HepG2 (cell line): ENCODE data around the gene SPA17. TPM values are rescaled to one million over a fixed set of nuclear protein-coding genes. Genes with fewer than 3 reads are reported as not detected.
A peak's percentile ranks its signal among the peaks of the same experiment; 100 is the strongest.

Experiments
- CAMTA2 ChIP-seq: sonication (generic); formaldehyde crosslinking; IDR thresholded peaks from 2 replicates; pipeline ENCODE4 v1.4.0; 2020; ENCODE audit warnings: mild to moderate bottlenecking, missing genetic modification reagents, borderline replicate concordance
- FOXK2 ChIP-seq: fragments of 450-650 bp; IDR thresholded peaks from 2 replicates; pipeline ENCODE4 v1.6.1; 2016
- KDM2A ChIP-seq: sonication (generic); formaldehyde crosslinking; IDR thresholded peaks from 2 replicates; pipeline ENCODE4 v1.4.0; 2020; ENCODE audit warnings: low read depth, missing genetic modification reagents, borderline replicate concordance
- KLF13 ChIP-seq: sonication (generic); formaldehyde crosslinking; IDR thresholded peaks from 2 replicates; pipeline ENCODE4 v1.4.0; 2020; ENCODE audit warnings: mild to moderate bottlenecking, missing genetic modification reagents
- MTF2 ChIP-seq: sonication (generic); formaldehyde crosslinking; IDR thresholded peaks from 2 replicates; pipeline ENCODE4 v1.5.0; 2020; ENCODE audit warnings: missing genetic modification reagents, borderline replicate concordance
- MXI1 ChIP-seq: IDR thresholded peaks from 3 replicates; pipeline ENCODE4 v1.6.1; 2012; ENCODE audit warnings: low read depth, low read length, inconsistent platforms, borderline replicate concordance
- NFYC ChIP-seq: IDR thresholded peaks from 2 replicates; pipeline ENCODE4 v1.6.1; 2016; ENCODE audit warnings: missing genetic modification reagents, missing compliant biosample characterization
- POLR2AphosphoS5 ChIP-seq: IDR thresholded peaks from 2 replicates; pipeline ENCODE4 v1.6.1; 2012; ENCODE audit warnings: low read depth, low read length
- SIX1 ChIP-seq: sonication (generic); formaldehyde crosslinking; IDR thresholded peaks from 2 replicates; pipeline ENCODE4 v1.4.0; 2020; ENCODE audit warnings: missing genetic modification reagents, borderline replicate concordance
- TCF12 ChIP-seq, 2 experiments: fragments of 450-650 bp in 1 of 2; sonication (generic) in 1 of 2; formaldehyde crosslinking in 1 of 2; IDR thresholded peaks; 2 replicates each; pipeline versions ENCODE4 v1.6.1 to v1.8.0; 2017 to 2022; ENCODE audit warnings: antibody characterized with exemption in 1 of 2, mild to moderate bottlenecking in 1 of 2, missing genetic modification reagents in 1 of 2, moderate library complexity in 1 of 2
- TMF1 ChIP-seq: sonication (generic); formaldehyde crosslinking; IDR thresholded peaks from 2 replicates; pipeline ENCODE4 v1.8.1; 2022; ENCODE audit warnings: low read depth, missing genetic modification reagents
- ZBTB7A ChIP-seq: sonication (generic); formaldehyde crosslinking; IDR thresholded peaks from 2 replicates; pipeline ENCODE4 v1.8.0; 2022; ENCODE audit warnings: mild to moderate bottlenecking, missing genetic modification reagents
- ZFX ChIP-seq: sonication (generic); formaldehyde crosslinking; IDR thresholded peaks from 2 replicates; pipeline ENCODE4 v1.4.0; 2020; ENCODE audit warnings: mild to moderate bottlenecking, low read depth, missing genetic modification reagents, moderate library complexity
- ZNF768 ChIP-seq: sonication (generic); formaldehyde crosslinking; IDR thresholded peaks from 2 replicates; pipeline ENCODE4 v1.4.0; 2020; ENCODE audit warnings: missing genetic modification reagents
- polyA plus RNA-seq, 8 experiments: library from polyadenylated mRNA; depleted of rRNA in 3 of 8; stranded (reverse) in 7 of 8; unstranded in 1 of 8; fragments of >200 nt; fragmentation: Illumina TruSeq in 4 of 8; extraction: Trizol in 4 of 8; gene quantifications; 2 replicates each; pipeline versions ENCODE4 v1.2.1 to v1.2.3, GENCODE V29; 2011 to 2016; ENCODE audit warnings: low read depth in 4 of 8, missing spikeins in 1 of 8, mixed read lengths in 1 of 8; ENCODE audit not compliant: insufficient read depth in 1 of 8
- total RNA-seq, 5 experiments: library from RNA; depleted of rRNA; stranded (reverse); fragments of >200 nt; fragmentation: Illumina TruSeq; extraction: Trizol; gene quantifications; 2 replicates each; pipeline ENCODE4 v1.2.3, GENCODE V29; 2016; ENCODE audit warnings: low read depth in 1 of 5
- TF ChIP-seq, protein P1 (sequence below): sonication (generic); formaldehyde crosslinking; IDR thresholded peaks from 2 replicates; pipeline ENCODE4 v1.8.1; 2023; ENCODE audit warnings: mild to moderate bottlenecking, moderate library complexity, missing genetic modification reagents
- TF ChIP-seq, protein P2 (sequence below): IDR thresholded peaks from 2 replicates; pipeline ENCODE4 v1.6.1; 2012; ENCODE audit warnings: low read length, improper control_type of control experiment
- TF ChIP-seq, protein P3 (sequence below): sonication (generic); formaldehyde crosslinking; IDR thresholded peaks from 2 replicates; pipeline ENCODE4 v1.5.1; 2020; ENCODE audit warnings: mild to moderate bottlenecking, missing genetic modification reagents, moderate library complexity
- TF ChIP-seq, protein P4 (sequence below): sonication (generic); formaldehyde crosslinking; IDR thresholded peaks from 2 replicates; pipeline ENCODE4 v1.8.0; 2022; ENCODE audit warnings: mild to moderate bottlenecking, missing genetic modification reagents, moderate library complexity
- TF ChIP-seq, protein P5 (sequence below): sonication (generic); formaldehyde crosslinking; IDR thresholded peaks from 2 replicates; pipeline ENCODE4 v1.5.0; 2020; ENCODE audit warnings: missing genetic modification reagents

The SPA17 gene
- total and polyA plus RNA-seq, 2 of the 13 experiments (the other 11 are each of a cell fraction or from before 2014, with no cell fraction given): 4.4 to 8.4 TPM

DNA sequence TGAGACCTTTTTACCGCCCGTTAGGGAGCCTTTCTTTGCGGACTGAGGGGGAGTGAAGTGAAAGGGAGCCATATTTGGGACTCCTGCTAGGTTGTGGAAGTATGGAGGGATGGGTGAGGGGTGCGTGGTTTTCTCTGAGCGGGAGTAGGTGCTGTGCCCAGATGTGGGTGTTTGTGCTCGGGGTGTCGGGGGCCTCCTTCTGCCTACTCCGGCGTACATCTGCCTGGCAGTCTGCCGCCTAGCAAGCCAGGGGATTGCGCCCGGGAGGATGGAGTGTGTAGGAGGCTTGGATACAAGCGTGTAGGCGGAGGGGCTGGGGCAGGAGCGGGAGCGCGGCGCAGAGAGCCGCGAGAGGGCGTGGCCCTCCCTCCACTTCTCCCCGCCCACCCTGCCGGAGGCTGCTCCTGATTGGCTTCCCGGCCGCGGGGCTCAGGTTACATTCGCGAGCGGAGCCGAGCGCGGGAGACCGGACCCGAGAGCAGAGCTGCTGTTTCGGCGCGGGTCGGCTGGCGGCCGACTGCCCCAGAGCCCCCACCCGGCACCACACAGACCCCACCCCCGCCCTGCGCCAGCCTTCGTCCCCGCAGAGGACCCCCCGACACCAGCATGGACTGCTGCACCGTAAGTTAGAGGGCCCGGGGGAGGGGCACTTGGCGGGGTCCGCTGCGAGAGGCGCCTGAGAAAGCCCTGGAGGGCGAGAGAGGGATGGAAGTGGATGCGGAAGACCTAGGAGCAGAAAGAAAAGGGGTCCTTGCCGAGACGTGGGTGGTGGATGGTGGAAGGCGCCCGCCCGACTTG, 66.0 kb downstream of the SPA17 start, which contains the start of gene NRGN (continued):
- TF ChIP-seq SIX1 (CRISPR knock-in tag) (0 out of 2 replicates have a peak, but pooled peaks have one; percentile 15), POLR2AphosphoS5 (no peak), MTF2 (CRISPR knock-in tag) (no peak; the same call in 1 of the 2 replicates), ZNF768 (no peak), FOXK2 (no peak), MXI1 (no peak), TCF12 (IDR thresholded peaks at IDR 0.05) (no peak), TCF12 (CRISPR knock-in tag; IDR thresholded peaks at IDR 0.05) (no peak), TMF1 (CRISPR knock-in tag) (no peak), ZBTB7A (no peak), NFYC (peak; percentile 75), CAMTA2 (CRISPR knock-in tag) (0 out of 2 replicates have a peak, but pooled peaks have one; percentile 18), ZFX (CRISPR knock-in tag) (no peak), KLF13 (no peak), KDM2A (CRISPR knock-in tag) (no peak)
- TF ChIP-seq, protein P1, sequence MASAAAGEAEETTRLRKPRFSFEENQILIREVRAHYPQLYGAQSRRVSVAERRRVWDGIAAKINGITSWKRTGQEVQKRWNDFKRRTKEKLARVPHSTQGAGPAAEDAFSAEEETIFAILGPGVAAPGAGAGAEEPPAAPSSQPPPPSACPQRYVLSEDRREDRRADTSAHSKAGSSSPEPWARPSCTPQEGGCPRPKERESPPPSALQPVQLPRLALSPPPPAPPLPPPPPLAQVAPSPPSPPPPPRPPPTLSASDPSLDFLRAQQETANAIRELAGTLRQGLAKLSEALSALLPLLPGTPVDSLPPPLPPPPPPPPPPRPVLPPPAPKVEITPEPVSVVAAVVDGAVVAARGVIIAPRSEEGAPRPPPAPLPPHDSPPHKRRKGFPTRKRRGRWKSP (CRISPR knock-in tag): peak; percentile 75; the same call in 1 of the 2 replicates
- TF ChIP-seq, protein P2, sequence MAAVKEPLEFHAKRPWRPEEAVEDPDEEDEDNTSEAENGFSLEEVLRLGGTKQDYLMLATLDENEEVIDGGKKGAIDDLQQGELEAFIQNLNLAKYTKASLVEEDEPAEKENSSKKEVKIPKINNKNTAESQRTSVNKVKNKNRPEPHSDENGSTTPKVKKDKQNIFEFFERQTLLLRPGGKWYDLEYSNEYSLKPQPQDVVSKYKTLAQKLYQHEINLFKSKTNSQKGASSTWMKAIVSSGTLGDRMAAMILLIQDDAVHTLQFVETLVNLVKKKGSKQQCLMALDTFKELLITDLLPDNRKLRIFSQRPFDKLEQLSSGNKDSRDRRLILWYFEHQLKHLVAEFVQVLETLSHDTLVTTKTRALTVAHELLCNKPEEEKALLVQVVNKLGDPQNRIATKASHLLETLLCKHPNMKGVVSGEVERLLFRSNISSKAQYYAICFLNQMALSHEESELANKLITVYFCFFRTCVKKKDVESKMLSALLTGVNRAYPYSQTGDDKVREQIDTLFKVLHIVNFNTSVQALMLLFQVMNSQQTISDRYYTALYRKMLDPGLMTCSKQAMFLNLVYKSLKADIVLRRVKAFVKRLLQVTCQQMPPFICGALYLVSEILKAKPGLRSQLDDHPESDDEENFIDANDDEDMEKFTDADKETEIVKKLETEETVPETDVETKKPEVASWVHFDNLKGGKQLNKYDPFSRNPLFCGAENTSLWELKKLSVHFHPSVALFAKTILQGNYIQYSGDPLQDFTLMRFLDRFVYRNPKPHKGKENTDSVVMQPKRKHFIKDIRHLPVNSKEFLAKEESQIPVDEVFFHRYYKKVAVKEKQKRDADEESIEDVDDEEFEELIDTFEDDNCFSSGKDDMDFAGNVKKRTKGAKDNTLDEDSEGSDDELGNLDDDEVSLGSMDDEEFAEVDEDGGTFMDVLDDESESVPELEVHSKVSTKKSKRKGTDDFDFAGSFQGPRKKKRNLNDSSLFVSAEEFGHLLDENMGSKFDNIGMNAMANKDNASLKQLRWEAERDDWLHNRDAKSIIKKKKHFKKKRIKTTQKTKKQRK: no peak
- TF ChIP-seq, protein P3, sequence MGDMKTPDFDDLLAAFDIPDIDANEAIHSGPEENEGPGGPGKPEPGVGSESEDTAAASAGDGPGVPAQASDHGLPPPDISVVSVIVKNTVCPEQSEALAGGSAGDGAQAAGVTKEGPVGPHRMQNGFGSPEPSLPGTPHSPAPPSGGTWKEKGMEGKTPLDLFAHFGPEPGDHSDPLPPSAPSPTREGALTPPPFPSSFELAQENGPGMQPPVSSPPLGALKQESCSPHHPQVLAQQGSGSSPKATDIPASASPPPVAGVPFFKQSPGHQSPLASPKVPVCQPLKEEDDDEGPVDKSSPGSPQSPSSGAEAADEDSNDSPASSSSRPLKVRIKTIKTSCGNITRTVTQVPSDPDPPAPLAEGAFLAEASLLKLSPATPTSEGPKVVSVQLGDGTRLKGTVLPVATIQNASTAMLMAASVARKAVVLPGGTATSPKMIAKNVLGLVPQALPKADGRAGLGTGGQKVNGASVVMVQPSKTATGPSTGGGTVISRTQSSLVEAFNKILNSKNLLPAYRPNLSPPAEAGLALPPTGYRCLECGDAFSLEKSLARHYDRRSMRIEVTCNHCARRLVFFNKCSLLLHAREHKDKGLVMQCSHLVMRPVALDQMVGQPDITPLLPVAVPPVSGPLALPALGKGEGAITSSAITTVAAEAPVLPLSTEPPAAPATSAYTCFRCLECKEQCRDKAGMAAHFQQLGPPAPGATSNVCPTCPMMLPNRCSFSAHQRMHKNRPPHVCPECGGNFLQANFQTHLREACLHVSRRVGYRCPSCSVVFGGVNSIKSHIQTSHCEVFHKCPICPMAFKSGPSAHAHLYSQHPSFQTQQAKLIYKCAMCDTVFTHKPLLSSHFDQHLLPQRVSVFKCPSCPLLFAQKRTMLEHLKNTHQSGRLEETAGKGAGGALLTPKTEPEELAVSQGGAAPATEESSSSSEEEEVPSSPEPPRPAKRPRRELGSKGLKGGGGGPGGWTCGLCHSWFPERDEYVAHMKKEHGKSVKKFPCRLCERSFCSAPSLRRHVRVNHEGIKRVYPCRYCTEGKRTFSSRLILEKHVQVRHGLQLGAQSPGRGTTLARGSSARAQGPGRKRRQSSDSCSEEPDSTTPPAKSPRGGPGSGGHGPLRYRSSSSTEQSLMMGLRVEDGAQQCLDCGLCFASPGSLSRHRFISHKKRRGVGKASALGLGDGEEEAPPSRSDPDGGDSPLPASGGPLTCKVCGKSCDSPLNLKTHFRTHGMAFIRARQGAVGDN (CRISPR knock-in tag): peak; percentile 50
- TF ChIP-seq, protein P4, sequence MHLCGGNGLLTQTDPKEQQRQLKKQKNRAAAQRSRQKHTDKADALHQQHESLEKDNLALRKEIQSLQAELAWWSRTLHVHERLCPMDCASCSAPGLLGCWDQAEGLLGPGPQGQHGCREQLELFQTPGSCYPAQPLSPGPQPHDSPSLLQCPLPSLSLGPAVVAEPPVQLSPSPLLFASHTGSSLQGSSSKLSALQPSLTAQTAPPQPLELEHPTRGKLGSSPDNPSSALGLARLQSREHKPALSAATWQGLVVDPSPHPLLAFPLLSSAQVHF: no peak
- TF ChIP-seq, protein P5, sequence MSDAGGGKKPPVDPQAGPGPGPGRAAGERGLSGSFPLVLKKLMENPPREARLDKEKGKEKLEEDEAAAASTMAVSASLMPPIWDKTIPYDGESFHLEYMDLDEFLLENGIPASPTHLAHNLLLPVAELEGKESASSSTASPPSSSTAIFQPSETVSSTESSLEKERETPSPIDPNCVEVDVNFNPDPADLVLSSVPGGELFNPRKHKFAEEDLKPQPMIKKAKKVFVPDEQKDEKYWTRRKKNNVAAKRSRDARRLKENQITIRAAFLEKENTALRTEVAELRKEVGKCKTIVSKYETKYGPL (CRISPR knock-in tag): no peak
